Thyroid gland (tissue), 4 donors: ENCODE data around the gene GADD45A.

Source experiments
- POLR2A ChIP-seq, 2 donors: fragments of 450-650 bp; IDR thresholded peaks; one replicate each; pipeline ENCODE4 v1.6.1; 2017; ENCODE audit warnings: antibody characterized with exemption in 2 of 2, mild to moderate bottlenecking in 2 of 2, moderate library complexity in 1 of 2
- TF ChIP-seq, protein P1 (sequence below), 6 experiments: fragments of 200-600 bp in 3 of 6; fragments of 450-650 bp in 3 of 6; sonication (generic) in 3 of 6; IDR thresholded peaks; one replicate each; pipeline ENCODE4 v1.5.1; 2016 to 2019; ENCODE audit warnings: antibody characterized with exemption in 6 of 6, mild to moderate bottlenecking in 2 of 6, inconsistent platforms in 1 of 6, moderate library complexity in 1 of 6

DNA sequence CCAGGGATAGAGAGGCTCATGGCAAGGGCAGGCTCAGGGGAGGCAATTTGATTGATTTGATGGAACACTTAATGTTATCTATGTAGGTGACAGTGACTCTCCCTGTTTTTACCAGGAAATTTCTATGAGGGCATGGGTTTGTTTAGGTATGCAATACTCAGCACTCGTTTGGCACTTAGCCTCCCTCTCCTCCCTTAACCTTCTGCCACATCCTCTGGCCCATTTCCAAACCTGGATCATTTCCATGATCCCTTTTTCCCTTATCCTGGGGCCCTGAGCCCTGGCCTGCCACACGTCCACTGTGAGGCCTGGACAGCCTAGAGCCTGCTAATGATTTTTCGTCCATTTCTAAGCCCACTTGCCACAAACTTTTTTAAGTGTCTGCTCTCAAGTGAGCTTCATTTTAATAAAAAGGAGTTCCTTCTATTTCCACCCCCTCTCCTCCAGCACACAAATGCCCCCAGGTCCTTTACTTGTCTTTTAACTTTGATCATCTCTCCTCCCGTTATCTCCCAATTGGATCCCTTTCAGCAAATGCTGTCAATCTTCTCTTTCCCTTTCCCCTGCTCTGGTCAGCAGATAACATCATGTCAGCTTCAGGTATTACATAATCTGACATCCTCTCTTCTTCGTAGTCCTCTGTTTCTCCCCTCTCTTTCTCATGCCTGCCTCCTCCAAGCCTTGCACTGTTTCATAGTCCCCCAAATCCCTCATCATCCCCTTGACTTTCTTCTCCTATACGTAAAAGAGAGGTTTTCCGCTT is 37.8 kb upstream of the GADD45A start:
- TF ChIP-seq, protein P1, sequence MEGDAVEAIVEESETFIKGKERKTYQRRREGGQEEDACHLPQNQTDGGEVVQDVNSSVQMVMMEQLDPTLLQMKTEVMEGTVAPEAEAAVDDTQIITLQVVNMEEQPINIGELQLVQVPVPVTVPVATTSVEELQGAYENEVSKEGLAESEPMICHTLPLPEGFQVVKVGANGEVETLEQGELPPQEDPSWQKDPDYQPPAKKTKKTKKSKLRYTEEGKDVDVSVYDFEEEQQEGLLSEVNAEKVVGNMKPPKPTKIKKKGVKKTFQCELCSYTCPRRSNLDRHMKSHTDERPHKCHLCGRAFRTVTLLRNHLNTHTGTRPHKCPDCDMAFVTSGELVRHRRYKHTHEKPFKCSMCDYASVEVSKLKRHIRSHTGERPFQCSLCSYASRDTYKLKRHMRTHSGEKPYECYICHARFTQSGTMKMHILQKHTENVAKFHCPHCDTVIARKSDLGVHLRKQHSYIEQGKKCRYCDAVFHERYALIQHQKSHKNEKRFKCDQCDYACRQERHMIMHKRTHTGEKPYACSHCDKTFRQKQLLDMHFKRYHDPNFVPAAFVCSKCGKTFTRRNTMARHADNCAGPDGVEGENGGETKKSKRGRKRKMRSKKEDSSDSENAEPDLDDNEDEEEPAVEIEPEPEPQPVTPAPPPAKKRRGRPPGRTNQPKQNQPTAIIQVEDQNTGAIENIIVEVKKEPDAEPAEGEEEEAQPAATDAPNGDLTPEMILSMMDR (IDR thresholded peaks at IDR 0.05), result no peak
- TF ChIP-seq POLR2A (IDR thresholded peaks at IDR 0.05), result no peak
